Smooth muscle cell of the brain vasculature (primary cell): ENCODE results near the gene MRPL22.
"Not testable (repeated sequence)": the region's sequence is repeated elsewhere in the genome, so short reads cannot be mapped to it uniquely, and the experiment has no call there.

Experiments used
- DNase-seq: peaks from one replicate; pipeline ENCODE4 v3.0.0-alpha.2; 2012; ENCODE audit warnings: low read depth, low spot score

Gene MRPL22

GRCh38 chr5:154993461-154993860 is 52.6 kb downstream of the MRPL22 start:
- DNase-seq = no peak

- DNase-seq = no peak
Measured at GRCh38 chr5:154995679-154996078, 54.8 kb downstream of the MRPL22 start.

DNA sequence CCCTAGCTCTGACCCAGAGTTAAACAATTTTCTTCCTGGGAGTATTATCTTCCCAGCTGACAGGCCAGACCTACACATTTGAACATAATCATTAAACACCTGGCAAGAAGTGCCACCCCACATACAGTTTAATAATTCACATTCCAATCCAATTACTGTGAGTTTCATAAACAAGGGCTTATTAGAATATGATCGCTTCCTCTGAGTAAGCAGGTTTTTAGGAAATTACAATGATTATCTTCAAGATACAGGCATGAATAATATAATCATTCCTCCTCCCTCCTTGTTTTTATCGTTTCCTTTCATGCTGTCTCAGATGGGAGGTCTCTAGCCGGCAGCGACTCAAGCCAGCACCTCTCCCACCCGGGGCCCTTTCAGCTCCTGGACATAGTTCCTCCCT is 56.9 kb downstream of the MRPL22 start:
- DNase-seq = no peak

DNA sequence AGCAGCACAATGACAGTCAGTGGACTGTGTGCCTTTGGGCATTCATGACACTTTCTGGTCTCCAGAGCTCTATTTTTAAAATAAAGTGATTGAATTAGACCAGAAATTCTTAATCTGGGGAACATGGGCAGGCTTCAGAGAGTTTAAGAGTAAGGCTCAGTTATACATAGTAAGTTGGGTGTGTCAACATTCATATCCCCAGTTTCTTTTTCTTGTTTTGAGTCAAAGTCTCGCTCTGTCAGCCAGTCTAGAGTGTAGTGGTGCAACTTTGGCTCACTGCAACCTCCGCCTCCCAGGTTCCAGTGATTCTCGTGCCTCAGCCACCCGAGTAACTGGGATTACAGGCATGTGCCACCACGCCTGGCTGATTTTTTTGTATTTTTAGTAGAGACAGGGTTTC is 59.0 kb downstream of the MRPL22 start:
- DNase-seq = no peak

DNA sequence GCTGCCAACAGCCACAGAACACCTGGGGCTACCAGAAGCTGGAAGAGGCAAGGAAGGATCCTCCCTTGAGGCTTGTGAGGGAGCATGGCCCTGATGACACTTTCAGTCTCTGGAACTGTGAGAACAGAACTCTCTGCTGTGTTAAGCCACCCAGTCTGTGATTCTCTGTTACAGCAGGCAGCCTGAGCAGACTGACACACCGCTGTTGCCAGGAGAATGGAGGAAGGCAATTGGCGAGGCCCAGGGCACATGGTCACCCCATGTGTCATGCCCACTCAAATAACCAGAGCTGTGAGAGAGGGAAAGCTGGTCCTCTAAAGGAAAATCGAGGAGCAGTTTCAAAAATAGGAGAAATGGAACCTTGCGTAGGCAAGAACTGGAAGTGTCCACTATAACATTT is 60.6 kb downstream of the MRPL22 start:
- no peak for DNase-seq

DNA sequence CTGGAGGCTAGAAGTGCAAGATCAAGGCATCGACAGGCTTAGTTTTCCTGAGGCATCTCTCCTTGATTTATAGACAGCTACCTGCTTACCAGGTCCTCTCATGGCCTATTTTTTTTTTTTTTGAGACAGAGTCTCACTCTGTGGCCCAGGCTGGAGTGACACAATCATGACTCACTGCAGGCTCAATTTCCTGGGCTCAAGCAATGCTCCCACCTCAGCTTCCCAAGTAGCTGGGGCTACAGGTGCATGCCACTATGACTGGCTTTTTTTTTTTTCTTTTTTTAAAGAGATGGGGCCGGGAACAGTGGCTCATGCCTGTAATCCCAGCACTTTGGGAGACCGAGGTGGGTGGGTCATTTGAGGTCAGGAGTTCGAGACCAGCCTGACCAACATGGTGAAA is 61.8 kb downstream of the MRPL22 start:
- DNase-seq = not testable (repeated sequence)

- DNase-seq = no peak
Measured at GRCh38 chr5:155004138-155004744, 63.4 kb downstream of the MRPL22 start.

DNA sequence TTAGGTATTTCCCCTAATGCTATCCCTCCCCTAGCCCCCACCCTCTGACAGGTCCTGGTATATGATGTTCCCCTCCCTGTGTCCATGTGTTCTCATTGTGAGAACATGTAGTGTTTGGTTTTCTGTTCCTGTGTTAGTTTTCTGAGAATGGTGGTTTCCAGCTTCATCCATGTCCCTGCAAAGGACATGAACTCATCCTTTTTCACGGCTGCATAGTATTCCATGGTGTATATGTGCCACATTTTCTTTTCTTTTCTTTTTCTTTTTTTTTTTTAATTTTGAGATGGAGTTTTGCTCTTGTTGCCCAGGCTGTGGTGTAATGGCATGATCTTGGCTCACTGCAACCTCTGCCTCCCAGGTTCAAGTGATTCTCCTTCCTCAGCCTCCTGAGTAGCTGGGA is 65.4 kb downstream of the MRPL22 start:
- DNase-seq = not testable (repeated sequence)

GRCh38 chr5:155008669-155009068 is 67.8 kb downstream of the MRPL22 start:
- no peak for DNase-seq

DNA sequence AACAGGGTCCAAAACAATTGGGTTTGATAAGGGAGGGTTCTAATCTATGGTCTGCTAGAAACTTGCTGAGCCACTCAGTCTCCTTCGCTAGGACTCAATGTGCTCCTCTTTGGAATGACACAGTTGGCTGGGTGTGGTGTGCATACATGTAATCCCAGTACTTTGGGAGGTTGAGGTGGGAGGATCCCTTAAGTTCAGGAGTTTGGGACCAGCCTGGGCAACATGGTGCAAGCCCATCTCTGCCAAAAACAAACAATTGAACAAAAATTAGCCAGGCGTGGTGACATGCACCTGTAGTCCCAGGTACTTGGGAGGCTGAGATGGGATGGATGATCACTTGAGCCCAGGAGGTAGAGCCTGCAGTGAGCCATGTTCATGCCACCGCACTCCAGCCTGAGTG is 70.0 kb downstream of the MRPL22 start:
- no peak for DNase-seq

DNA sequence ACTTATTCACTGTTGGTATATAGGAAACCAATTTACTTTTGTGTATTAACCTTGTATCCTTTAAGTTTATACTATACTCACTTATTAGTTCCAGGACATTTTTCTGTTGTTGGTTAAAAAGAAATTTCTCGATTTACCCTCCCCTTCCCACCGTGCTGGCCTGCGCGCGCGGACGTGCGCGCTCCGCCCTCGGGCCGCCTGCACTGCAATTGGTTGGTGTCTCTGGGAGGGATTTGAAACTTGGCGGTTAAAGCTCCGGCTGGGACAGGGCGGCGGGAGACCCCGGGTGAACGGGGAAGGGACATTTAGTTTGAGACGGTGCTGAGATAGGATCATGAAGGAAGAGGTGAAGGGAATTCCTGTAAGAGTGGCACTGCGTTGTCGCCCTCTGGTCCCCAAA is 72.7 kb downstream of the MRPL22 start, which contains the start of gene KIF4B:
KIF4B (plus strand) TSS at position 230 of the 400 bp plus-strand sequence; CDS start at position 335, 105 bp downstream.
- DNase-seq = no peak

DNA sequence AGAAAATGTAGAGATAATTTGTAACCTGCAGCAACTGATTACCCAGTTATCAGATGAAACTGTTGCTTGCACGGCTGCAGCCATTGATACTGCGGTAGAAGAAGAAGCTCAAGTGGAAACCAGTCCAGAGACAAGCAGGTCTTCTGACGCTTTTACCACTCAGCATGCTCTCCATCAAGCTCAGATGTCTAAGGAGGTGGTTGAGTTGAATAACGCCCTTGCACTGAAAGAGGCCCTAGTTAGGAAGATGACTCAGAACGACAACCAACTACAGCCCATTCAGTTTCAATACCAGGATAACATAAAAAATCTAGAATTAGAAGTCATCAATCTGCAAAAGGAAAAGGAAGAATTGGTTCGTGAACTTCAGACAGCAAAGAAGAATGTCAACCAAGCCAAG is 74.4 kb downstream of the MRPL22 start:
- DNase-seq = no peak

DNA sequence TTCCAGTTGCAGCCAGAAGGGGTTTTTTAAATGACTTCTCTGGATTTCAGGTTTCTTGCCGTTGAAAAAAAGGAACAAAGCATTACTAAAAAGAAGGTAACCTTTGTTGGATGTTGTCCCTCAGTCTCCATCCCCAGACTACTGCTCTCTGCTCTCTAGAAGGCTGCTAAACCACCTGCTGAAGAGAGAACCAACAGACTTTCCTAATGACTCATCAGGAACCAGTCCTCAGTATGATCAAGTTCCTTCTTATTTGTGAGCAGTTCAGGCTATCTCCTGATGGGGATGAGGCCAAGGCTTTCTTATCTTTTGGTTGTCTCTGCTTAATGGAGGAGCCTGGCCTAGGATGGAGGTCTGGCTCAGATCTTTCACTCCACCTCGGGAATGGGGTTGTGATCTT is 76.7 kb downstream of the MRPL22 start:
- DNase-seq = no peak
